HG02943 (cell line): ENCODE results near the gene PICK1.

Experiments
- ATAC-seq: cut with Tn5 transposase; IDR thresholded peaks from one replicate; pipeline ENCODE4 v1.9.1; 2021; ENCODE audit warnings: mild to moderate bottlenecking, low read depth, moderate library complexity; ENCODE audit not compliant: unreplicated experiment

The PICK1 gene

GRCh38 chr22:38086001-38086845 lies 29.0 kb downstream of the PICK1 start:
- no peak for ATAC-seq

- ATAC-seq = no peak
Observed at GRCh38 chr22:38086942-38087341, 29.7 kb downstream of the PICK1 start.

GRCh38 chr22:38087855-38088254 lies 30.7 kb downstream of the PICK1 start:
- ATAC-seq = no peak

DNA sequence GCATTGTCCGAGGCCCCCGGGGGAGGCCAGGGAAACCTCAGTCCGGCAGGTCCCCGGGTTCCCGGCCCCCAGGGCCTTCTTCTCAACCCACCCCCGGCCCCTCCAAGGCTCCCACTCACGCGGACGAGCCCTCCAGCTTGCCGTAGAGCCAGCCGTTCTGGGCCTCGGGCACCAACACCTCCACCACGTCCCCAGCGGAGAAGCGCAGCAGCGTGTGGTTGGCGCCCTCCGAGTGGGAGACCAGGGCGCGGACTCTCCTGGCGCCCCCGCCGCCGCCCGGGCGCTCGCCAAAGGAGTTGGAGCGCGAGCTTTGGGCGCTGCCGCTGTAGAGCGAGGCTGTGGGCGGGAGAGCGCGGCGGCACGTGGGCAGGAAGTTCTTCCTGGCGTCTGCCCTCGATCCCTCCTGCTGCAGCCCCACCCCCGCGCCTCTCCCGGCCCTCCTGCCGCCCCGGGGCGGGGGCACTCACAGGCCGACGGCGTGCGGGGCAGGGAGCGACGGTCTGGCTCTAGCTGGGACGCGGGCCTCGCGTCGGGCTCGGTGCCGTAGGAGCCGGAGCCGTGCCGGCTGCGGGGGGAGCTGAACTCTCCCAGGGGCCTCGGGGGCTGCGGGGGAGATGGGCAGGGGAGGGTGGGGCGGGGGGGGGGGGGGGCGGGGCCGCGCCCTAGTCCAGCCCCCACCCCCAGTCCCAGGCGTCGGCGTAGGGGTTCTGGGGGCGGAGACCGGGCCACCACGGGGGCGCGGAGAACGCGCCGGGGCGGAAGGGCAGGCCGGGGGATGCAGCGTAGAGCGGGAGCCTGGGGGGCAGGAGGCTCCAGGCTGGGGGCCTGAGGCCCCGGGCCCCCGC lies 31.6 kb downstream of the PICK1 start:
- no peak for ATAC-seq

GRCh38 chr22:38089474-38089851 lies 32.3 kb downstream of the PICK1 start:
- ATAC-seq = no peak

DNA sequence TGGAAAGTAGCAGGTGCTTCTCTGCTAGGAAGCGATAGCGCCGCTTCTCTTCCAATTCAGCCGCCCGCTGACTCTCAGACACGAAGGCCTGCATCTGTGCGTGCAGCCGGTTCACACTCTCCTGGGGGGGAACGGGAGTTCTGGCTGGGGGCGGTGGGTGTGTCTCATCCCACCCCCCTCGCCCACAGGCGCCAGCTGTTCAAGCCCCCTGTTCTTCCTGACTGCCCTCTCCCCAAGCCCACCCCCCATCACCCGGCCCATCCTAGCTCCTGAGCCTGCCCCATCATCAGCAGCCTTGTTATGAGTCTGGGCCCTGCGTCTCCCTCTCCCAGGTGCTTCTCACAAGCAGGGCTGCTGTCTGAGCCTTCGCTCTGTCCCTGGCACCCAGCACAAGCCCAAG lies 39.9 kb downstream of the PICK1 start:
- ATAC-seq = no peak

DNA sequence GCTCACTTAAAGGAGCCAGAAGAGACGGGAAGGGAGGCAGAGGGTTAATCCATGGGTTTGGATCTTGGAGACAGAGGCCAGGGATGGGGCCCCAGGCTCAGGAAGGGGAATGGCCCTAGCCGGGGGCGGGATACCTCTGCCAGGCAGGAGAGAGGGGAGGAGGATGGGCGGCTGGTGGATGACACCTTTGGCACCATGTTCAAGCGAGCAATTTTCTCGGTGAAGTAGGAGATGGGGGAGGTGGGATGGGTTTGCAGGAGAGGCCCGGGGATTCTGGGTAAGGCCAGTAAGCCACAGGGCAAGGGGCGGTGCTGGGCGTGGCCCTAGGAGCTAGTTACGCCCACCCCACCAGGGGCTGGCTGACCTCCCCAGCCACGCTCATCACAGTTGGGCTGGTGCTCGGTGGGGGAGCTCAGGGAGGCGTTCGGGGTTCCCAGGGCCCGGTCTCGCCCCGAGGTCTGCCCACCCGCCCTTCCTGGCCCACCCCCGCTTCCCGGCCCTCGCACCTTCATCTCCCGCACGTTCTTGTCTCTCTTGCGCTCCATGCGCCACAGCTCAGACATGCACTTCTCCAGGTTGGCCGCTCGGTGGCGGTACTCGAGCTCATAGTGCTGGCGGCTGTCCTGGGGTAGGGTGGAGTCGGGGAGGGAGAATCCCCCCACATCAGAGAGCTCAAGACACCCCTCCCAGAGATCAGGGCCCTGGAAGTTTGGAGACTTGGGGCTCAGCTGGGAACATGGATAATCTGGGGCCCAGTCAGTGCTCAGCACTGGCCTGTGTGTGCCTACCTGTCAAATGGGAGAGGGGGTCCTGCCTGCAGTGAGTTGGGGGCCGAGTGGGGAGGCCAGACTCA lies 40.6 kb downstream of the PICK1 start:
- no peak for ATAC-seq

DNA sequence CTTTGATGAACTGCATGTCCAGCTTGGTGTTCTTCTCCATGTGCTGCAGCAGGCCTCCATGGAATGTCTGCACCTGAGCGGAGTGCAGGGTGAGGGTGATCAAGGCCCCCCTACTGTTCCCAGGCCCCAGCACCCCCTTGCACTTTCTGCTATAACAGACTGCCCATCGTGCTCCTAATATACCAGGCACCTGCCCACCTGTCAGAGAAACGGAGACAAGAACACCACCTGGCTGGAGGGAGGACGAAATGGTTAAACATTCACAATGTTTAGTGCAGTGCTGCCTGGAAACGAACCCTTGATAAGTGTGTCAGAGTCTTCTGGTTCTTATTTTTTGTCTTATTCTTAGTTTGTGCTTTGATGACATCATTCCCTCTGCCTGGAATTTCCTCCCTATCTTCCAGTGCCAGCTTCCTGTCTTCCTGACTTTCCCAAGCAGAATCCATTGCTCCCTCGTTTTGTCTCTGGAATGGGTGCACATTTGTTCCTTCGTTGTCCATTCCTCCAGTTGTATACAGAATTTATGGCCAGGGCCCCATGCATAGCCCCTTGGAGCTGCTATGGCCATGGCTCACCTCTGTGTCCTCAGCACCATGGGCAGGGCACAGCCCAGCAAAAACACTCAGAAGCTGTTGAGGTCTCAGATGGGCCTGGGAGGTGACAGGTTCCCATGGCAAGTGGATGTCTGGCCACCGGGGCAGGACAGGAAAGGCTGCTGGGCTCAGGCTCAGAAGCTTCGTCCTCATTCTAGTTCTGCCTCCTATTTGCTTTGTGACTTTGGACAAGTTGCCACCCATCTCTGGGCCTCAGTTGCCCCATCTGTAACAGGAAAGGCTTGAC lies 41.4 kb downstream of the PICK1 start:
- ATAC-seq = no peak

DNA sequence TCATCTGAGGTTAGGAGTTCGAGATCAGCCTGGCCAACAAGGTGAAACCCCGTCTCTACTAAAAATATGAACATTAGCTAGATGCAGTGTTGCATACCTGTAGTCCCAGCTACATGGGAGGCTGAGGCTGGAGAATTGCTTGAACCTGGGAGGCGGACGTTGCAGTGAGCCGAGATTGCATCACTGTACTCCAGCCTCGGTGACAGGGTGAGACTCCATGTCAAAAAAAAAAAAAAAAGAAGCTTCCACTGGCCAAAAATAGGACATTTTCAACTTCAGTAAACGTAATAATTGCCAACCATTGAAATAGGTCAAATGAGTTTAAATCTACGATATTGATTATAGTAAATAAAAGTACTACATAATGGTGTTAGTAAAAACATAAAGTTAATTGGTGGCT lies 46.4 kb downstream of the PICK1 start:
- no peak for ATAC-seq

DNA sequence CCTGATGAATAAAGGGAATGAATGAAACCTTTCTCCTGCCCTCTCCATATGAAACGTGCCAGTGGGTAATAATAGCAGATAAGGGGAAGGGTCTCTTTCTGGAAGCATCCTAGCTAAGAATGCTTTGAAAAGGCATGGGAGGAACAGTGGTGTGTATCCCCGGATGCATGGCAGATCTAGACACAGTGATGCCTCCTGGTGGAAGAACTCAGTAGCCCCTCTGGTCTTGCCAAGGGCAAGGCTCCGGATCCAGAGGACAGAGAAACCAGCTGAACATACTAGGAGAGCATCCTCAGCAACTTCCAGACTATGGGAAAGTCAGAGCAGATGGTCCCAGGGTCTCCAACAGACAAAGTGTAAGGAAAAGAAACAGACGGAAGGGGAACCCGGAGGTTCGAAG lies 46.9 kb downstream of the PICK1 start:
- no peak for ATAC-seq

DNA sequence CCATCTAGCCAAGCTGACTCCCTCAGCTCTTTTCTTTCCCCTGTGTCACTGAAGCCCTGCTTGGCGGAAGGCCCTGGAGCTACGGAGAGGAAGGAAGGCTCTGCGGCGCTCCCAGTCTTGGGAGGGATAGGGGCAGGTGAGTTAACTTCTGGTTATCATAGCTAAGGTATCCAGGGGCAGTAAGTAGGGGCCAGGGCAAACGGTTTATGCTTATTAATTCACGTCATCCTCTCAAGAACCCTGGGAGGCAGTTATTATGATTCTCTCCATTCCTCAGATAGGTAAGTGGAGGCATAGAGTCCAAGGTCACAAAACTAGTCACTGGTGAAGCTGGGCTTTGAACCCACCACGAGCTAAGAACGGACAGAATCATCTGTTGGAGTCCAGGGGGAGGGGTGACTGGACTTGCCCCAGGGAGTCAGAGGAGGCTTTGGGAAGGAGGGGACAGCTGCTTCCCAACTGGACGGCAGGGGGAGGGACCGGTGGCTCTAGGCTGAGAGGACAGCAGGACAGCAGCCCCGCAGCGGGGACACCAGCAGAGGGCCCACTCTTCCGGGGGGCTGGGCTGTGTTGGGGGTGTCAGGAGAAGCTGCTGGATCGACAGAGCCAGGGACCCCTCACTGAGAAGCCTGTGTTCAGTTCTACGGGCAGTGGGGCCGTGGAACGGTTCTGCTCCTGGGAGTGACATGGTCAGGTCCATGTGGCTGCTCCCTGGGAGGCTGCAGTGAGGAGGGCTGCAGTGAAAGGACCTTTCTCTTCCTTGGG lies 49.8 kb downstream of the PICK1 start:
- no peak for ATAC-seq

- no peak for ATAC-seq
Observed at GRCh38 chr22:38107692-38108515, 50.7 kb downstream of the PICK1 start.

- no peak for ATAC-seq
Observed at GRCh38 chr22:38108561-38109319, 51.5 kb downstream of the PICK1 start.

GRCh38 chr22:38109371-38110001 lies 52.3 kb downstream of the PICK1 start:
- no peak for ATAC-seq

DNA sequence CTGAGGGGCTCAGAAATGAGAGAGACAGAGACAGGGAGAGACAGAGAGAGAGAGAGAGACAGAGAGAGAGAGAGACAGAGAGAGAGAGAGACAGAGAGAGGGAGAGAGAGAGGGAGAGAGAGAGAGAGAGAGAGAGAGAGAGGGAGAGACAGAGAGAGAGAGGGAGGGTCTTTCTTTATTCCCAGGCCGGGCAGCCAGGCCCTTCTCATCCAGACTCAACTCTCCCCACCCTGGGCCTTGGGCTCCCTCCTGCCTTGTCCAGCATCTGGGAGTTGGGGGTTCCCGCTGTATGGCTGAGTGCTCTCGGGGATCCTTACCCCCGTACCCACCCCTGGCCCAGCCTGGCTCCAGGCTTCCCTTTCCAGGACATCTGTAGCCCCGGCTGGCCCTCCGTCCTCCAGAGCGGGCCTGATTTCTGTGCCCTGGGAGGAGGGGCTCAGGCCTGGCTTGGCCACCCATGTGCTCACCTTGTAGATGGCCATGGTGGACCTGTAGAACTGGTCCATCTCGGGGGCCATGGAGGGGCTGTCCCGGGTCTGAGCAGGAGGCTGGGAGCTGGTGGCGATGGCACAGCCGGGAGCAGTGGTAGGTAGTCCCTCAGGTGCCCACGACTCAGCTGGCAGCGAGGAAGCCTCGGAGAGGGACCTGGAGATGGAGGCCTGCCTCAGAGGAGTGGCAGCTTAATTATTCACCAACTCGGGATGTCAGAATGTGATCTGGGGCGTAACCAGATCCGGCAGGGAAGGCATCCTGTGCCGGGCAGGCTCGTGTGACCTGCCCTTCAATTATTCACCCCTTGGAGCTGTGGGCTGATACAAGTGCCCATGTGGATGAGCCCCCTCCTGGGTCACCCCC lies 53.0 kb downstream of the PICK1 start, which contains the start of gene BAIAP2L2:
TSS of gene BAIAP2L2 (minus strand) at position 677 of the 855 bp plus-strand sequence. CDS start at position 518, 159 bp downstream.
- ATAC-seq = no peak
